HG03175 (cell line): ENCODE data around the gene HMOX2.

ENCODE experiments used
- ATAC-seq: cut with Tn5 transposase; IDR thresholded peaks from one replicate; pipeline ENCODE4 v1.9.1; 2021; ENCODE audit warnings: mild to moderate bottlenecking, moderate library complexity; ENCODE audit not compliant: unreplicated experiment

HMOX2 gene

GRCh38 chr16:4463522-4464163 lies 12.6 kb upstream of the HMOX2 start:
- ATAC-seq, result no peak

GRCh38 chr16:4465977-4466779 lies 10.0 kb upstream of the HMOX2 start:
- no peak for ATAC-seq

GRCh38 chr16:4467916-4468315 lies 8.3 kb upstream of the HMOX2 start:
- ATAC-seq, result no peak

GRCh38 chr16:4468972-4469371 lies 7.2 kb upstream of the HMOX2 start:
- no peak for ATAC-seq

- no peak for ATAC-seq
These were observed 4.3 kb upstream of the HMOX2 start for GRCh38 chr16:4471869-4472268.

- ATAC-seq, result no peak
These were observed 3.3 kb upstream of the HMOX2 start for GRCh38 chr16:4472880-4473279.

GRCh38 chr16:4474192-4474961 lies 1.8 kb upstream of the HMOX2 start, which contains the start of gene NMRAL1:
NMRAL1 (minus strand) TSS chr16:4474625; CDS start chr16:4474132, 493 bp downstream.
- ATAC-seq, result peak; percentile 53

GRCh38 chr16:4477966-4478365 lies 1.8 kb downstream of the HMOX2 start:
- no peak for ATAC-seq

GRCh38 chr16:4481526-4481925 lies 5.3 kb downstream of the HMOX2 start:
- ATAC-seq, result no peak

GRCh38 chr16:4481963-4482362 lies 5.8 kb downstream of the HMOX2 start:
- ATAC-seq, result no peak

GRCh38 chr16:4486126-4486893 lies 10.1 kb downstream of the HMOX2 start:
- ATAC-seq, result no peak

GRCh38 chr16:4487955-4488498 lies 11.8 kb downstream of the HMOX2 start:
- no peak for ATAC-seq

- no peak for ATAC-seq
These were observed 12.3 kb downstream of the HMOX2 start for GRCh38 chr16:4488499-4488967.

- ATAC-seq, result no peak
These were observed 12.8 kb downstream of the HMOX2 start for GRCh38 chr16:4489030-4489429.

GRCh38 chr16:4491898-4492297 lies 15.7 kb downstream of the HMOX2 start:
- ATAC-seq, result no peak

- no peak for ATAC-seq
These were observed 18.7 kb downstream of the HMOX2 start for GRCh38 chr16:4494746-4495490.

- no peak for ATAC-seq
These were observed 19.6 kb downstream of the HMOX2 start for GRCh38 chr16:4495766-4496165.

- ATAC-seq, result no peak
These were observed 20.1 kb downstream of the HMOX2 start for GRCh38 chr16:4496305-4496704.

- no peak for ATAC-seq
These were observed 22.5 kb downstream of the HMOX2 start for GRCh38 chr16:4498546-4499195.
